Stimulated activated CD4-positive, alpha-beta T cell treated with anti-CD3 and anti-CD28 coated beads, Interleukin-1b, Interleukin-23, amount 100 ng/mL, for 48 hours (primary cell): ENCODE measurements around the gene ST13.
"Not testable (repeated sequence)": the region's sequence is repeated elsewhere in the genome, so short reads cannot be mapped to it uniquely, and the experiment has no call there.

Source experiments
- DNase-seq: peaks from one replicate; pipeline ENCODE4 v3.0.0-alpha.2; 2020

The ST13 gene

DNA sequence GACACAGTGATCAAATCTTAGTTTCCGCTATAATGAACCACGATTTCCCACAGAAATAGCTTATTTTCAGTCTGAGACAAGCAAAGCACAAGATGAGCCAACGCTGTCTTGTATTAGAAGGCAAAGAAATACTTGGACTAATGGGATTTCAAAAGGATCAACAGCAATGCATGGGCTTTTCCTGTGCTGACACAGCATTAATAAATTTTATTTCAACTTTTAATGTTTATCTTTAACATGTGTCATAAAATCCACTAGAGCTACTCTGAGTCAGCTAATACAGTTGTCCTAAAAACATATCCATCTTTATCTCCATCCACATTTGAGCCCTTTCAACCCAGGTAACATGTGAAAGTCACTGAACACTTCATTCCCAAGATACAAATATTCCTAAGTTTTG is 21.8 kb downstream of the ST13 start:
- DNase-seq = no peak

DNA sequence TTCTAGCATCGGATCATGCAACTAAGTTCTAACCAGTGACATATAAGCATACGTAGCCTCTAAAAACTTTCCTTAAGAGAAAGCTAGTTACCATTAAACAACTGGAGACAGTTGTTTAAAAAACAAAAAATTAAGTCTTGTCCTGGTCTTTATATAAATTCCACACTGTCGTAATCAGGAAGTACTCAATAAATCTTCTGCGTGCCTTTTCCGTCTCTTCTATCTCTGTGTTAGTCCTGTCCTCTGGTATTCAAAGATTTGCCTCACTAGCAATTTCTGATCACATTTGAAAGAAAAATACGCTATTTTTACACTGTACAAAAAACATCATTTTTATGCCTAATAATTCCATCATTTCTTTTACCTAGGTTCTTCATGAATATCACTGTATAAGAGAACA is 27.3 kb downstream of the ST13 start:
- DNase-seq = no peak

DNA sequence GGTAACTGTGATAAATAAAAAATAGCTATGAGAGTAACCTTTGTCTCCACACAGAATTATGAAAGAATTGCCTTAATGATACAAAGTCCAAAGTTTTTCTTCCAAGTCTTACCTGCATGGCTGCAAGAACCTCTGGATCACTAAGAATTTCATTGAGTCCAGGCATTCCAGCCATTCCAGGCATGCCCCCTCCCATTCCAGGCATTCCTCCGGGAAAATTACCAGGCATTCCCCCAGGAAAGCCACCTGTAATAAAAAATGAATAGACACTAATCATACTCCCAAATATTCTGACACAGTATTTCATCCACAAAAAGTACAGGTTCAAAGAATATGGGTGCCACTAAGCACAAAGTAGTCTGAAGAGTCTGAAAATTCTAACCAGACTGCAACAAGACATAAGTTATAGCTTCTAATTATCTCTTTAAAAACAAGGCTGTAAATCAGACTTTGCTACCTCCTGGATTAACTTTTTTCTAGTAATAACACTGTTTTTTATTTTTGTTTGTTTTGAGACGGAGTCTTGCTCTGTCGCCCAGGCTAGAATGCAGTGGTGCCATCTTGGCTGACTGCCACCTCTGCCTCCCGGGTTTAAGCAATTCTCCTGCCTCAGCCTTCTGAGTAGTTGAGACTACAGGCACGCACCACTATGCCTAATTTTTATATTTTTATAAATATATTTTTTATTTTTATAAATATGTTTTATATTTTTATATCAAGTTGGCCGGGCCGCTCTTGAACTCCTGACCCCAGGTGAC is 29.3 kb downstream of the ST13 start:
- DNase-seq = no peak

DNA sequence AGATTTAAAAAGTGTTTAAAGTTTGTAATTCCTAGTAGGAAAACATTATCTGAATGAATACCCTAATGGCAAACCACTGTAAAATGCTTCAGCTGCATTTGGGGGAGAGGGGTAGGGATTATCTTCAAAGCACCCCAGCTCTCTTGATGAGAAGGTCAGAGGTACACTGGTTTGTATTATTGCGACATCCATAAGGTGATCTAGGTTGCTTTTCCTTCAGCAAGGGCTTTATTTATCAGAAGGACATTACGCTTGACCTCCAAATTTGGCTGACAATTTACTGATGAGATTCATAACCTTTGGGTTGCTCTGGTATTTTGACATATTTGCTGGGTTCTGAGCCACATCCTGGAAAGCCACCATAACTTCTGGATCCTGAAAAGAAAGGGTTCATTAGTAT is 30.1 kb downstream of the ST13 start:
- not testable (repeated sequence) for DNase-seq

DNA sequence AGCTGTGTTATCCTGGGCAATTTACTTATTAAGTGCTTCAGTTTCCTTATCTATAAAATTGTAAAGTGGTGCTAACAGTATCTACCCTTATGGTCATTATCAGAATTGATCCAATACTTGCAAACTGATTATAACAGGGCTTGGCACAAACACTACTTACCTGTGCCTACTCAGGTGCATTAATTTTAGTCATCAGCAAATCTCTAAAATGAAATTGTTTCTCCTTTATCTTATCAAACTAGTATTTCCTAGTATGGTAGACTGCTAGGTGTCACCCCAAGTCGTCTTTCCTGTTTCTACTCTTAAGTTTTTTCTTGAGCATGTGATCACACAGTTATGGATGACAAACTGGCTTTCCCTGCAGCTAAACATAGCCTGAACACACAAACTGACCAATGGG is 33.0 kb downstream of the ST13 start:
- DNase-seq = no peak

DNA sequence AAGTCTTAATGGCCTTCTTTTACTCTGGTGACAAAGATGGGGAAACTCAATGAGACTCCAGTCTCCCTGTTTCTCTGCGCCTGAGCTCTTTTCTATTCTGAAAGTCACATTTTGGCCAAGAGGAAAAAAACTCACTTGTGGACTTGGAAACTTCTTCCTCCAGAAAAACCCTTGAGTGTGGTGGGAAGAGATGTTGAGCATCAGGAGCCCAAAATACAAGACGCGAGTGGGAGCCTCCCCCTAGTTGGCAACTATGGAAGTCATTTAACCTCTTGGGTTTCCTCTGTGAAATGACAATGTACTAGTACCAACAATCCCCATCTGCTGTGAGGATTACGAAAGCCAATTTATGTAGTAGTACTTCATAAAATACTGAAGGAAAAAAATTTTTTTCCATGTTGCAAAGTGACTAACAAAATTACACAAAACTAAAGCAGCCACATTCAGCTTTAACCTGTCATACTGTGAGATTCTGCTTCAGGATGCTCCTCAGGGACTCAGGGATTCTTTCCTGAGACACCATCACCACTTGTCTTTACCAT is 36.8 kb downstream of the ST13 start:
- no peak for DNase-seq

DNA sequence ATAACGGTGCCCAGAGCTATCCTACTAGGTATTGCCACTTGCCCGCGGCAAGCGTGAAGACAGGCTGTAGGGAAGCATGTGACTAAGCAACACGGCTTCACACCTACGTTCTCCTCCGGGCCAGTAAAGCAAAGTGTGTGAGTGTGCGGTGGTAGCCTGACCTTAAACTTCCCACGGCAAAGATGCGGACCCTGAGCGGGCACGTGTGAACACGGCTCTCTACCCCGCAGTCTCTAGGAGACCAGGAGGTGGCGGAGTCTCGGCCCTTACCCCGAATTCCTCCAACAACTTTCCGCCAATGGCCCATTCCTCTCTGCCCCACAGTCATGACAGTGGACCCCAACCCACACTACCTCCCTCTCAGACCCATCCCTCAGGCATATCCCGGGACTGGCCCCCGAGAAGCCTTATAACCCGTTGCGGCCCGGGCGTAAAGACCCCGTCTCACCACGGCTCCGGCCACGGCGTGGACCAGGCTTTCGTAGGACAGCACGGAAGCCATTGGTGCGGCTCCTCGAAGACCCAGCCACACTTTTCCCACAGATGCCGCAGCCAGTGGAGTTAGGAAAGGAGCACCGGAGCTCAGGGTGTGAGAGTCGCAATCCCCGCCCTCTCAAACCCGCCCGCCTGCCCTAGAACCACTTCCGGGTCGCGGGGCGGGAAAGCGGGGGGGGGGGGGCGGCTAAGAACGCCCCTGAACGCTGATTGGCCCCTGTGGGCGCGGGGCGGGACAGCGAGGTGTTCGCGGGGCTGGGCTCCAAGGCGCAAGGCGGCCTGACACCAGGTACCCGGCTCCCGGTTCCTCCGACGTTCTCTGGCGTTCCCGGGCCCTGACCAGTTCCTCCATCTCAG is 37.5 kb downstream of the ST13 start, which contains the start of gene SLC25A17:
SLC25A17 (minus strand) TSS at position 600 of the 852 bp plus-strand sequence; CDS start at position 502, 98 bp downstream.
- peak; percentile 86 for DNase-seq

DNA sequence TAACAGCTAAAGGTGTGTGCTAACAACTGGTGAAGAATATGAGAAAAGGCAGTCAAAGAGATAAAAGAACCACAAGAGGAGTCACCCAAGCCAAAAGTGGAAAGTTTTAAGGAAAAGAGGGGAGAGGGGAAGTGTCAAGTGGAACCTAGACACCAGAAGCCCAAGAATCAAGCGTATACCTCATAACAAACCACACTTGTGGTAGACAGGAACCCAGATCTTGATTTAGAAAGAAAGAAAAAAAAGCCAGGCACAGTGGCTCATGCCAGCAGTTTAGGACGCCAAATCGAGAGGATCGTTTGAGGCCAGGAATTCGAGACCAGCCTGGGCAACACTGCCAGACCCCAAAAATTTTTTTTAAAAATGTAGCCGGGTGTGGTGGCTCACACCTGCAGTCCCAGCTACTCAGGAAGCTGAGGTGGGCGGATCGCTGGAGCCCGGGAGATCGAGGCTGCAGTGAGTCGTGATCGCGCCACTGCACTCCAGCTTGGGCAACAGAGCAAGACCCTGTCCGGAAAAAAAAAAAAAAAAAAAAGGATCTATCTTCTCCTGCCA is 38.2 kb downstream of the ST13 start:
- no peak for DNase-seq

DNA sequence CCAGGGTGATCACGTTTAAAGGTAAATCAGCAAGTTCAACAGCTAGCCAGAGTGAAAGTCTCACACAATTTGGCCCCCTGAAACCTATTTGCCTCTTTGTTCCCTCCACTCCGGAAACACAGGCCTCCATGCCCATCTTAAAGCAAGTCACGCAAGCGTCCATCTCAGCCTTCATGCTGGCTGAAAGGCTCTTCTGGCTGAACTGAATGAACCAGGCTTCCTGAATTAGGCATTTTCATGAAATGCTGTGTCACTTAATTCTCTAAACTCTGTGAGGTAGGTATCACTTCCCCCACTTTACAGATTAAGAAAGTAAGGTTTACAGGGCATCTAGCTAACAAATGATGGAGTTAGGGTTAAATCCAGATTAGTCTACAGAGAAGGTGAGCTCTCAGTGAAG is 38.7 kb downstream of the ST13 start:
- no peak for DNase-seq

DNA sequence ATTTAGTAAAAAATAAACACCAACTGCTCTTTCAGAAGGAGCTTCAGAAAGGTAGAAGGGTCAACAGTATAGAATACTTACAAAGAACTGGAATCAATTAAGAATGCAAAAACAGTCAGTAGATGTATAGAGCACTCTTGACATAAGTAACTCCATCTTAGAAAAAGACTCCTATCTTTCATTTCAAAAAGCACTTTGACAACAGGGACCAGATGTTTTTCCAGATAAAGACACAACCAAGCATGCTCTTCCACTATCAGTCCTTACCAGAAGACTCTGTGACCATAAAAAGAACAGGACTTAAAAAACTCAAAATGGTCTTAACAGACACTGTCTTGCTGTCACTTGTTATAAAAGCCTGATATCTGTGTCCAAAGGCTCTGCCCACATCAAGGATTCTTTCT is 42.5 kb downstream of the ST13 start:
- no peak for DNase-seq

DNA sequence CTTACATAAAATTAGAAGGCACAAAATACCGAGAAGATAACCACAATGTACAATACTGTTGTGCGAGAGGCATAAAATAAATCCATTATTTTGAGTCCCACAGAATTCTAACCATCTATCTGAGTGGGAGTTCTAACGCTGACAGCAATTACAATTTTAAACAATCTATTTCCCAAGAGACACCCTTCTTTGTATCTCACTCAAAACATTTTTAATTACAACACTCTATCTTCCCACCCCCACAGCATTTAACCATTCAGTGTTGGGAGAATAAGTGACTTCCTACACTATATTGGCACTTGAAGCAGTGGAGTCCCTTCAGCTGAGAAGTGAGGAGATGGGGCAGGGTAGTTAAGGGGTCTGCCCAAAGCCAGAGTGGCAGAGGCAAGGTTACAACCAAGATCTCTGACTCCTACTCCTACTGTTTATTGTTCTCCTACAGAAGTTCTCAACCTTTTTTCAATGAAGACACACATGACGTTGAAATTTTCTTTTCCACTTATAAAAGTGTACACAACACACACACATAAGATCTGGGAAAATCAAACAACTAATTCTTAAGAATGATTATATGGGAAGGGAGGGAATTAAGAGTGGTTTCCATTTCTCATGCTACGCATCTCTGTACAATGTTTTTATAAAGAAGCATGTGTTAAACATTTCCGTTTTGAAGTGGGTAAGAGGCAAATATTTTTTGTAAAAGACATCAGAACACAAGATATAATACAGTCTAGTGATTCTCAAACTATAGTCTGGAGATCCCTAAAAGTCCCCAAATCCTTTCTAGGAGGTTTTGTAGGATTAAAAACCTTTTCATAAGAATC is 48.2 kb downstream of the ST13 start:
- no peak for DNase-seq

DNA sequence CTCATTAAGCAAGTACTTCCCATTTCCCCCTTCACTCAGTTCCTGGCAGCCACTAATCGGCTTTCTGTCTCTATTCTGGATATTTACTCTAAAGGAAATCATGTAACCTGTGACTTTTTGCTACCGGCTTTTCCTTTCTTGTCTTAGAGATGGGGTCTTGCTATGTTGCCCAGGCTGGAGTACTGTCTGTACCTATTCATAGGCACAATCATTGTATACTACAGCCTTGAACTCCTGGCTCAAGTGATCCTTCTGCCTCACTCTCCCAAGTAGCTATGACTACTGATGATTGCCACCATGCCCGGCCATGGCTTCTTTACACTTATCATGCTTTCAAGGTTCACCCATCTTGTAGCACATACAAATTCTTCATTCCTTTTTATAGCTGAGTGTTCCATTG is 49.7 kb downstream of the ST13 start:
- DNase-seq = no peak

DNA sequence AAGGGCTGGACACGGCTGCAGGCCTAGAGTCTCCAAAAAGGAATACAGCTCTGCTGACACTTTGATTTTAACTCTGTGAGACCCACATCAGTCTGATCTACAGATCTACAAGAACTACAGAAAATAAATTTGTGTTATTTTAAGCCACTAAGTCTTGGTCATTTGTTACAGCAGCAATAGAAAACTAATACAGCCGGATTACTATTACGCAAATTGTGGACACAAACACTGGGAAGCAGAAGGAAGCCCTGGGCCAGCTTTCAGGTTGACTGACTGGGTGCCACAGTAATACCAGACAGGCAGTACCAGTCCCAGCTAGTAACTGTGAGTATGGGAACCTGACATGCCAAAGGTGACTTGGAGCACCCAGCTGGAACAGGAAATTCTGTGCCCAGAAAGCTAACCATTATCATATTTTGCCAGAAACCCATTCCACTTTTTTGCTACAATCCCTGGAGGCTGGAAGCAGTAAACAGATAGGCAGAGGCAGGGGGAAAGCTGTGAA is 50.7 kb downstream of the ST13 start:
- no peak for DNase-seq

DNA sequence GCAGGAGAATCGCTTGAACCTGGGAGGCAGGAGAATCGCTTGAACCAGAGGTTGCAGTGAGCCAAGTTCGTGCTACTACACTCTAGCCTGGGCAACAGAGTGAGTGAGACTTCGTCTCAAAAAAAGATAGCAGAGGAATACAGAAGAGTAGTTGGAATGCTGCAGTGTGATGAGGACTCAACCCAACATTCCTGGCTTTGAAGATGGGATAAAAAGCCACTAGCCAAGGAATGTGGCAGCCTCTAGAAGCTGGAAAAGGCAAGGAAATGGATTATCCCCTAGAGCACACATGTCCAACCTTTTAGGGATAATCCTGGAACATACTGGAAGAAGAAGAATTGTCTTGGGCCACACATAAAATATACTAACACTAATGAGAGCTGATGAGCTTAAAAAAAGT is 51.2 kb downstream of the ST13 start:
- no peak for DNase-seq

DNA sequence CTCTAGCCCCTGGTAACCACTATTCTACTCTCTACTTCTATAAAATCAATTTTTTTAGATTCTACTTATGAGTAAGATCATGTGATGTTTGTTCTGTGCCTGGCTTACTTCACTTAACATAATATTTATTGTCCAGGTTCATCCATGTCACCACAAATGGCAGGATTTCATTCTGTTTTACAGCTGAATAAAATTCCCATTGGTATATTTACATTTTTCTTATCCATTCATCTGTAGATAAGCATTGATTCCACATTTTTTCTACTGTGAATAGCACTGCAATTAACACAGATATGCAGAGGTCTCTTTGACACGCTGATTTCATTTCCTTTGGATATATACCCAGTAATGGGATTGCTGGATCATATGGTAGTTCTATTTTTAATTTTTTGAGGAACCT is 53.1 kb downstream of the ST13 start:
- DNase-seq = no peak

DNA sequence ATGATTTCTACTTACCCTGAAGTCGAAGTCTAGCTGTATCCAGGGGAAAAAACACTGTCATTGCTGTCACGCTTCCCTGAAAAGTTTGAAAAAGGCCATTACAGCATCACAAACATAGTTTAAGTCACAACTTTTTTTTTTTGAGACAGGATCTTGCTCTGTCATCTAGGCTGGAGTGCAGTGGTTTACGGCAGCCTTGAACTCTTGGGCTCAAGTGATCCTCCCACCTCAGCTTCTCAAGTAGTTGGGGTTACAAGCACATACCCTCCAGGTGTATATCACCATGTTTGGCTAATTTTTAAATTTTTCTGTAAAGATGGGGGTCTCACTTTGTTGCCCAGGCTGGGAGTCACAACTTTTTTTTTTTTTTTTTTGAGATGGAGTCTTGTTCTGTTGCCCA is 57.4 kb downstream of the ST13 start:
- no peak for DNase-seq

DNA sequence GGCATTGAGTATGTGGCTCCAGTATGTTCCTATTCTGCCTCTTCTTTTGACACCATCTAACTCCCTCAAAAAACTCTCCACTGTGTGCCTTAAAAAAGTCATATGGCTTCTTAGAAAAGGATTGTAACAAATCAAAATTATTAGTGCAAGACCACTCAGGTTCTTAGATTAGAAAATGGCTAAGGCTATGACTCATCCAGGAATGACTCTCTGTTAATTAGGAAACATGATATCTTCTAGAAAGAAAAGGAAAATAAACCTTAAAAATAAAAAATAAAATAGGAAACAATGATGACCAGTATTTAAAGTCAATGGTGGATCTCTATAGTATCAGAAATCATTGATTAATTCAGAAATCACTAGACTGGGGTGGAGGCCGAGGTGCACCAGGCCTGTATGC is 59.0 kb downstream of the ST13 start:
- no peak for DNase-seq

DNA sequence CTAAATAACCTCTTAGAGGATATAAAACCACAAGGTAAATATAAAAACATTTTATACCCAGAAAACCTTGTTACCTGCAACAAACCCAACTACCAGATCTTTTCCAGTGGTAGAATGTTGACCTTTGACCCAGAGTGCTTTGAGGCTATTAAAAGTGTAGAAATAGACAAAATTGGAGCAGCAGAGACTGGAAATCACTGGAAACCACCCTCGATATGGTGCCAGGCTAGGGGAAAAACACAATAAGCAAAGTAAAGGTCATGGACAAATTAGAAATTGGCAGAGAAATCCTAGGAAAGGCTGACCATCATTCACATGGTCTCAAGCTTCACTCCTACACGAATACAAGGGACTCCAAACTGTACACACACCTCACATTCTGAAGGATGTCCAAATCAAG is 64.0 kb downstream of the ST13 start:
- no peak for DNase-seq

DNA sequence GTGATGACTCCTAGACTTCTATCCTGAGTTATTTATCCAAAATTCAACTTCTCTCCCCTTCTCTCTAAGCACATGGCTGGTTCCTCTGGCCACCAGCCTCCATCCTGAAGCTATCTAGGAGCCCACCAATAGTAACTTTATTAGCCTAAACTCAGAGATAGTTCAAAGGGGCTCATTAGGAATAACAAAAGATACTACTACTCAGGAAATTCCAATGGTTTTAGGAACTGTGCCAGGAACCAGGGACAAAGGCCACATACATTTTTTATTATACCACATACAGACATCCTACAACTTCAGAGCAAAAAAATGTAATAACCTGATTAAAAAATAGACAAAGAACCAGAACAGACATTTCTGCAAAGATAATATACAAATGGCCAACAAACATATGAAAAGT is 65.2 kb downstream of the ST13 start:
- DNase-seq = no peak

DNA sequence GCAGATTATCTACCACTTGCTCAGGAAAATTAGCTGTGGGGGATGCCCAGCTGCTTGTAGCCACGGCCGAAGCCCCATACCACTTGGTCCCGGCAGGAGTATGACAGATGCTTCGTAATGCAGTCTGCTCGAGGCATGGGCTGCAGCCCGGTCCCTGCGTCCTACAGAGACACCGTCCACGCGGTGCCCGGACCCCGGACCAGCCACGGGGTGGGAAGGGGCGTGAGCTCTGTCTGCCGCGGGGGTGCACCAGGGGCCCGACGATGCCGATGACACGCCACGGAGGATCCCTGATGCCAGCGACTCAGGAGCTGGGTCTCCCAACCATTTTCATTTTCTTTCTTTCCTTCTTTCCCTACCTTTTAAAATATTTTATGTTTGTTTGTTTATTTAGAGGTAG is 67.3 kb downstream of the ST13 start:
- no peak for DNase-seq

DNA sequence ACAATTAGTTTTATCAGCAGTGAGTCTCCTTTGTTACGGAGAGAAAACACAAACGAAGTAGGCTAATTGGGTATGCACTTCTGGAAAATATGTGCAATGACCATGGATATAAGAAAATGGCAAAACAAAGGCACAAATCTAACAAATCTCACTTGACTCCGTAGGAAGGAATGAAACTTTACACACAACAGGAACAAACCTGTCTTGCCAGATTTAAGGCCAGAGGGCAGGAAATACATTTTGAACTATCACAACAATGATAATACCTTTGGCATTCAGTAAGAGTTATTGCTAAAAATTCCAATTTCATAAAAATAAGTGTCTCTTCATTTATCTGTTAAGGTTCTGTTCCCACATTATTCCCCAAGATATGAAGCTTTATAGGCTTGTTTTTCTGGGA is 73.9 kb downstream of the ST13 start:
- DNase-seq = no peak

DNA sequence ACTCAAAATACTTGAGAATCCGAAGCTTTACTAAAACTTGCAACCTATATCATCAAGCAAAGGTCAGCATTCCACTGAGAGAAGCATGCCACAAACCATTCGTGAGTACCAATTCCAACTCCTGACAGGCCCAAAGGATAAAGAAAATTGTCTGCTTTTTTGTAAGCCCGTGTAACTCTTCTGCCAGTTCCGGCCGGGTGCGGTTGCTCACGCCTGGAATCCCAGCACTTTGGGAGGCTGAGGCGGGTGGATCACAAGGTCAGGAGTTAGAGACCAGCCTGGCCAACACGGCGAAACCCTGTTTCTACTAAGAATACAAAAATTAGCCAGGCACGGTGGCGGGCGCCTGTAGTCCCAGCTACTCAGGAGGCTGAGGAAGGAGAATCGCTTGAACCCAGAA is 74.7 kb downstream of the ST13 start:
- not testable (repeated sequence) for DNase-seq
